ENCODE measurements around the gene ZNF496.

- TF ChIP-seq CTCF (IDR thresholded peaks at IDR 0.05) (peak in 1 of 12 donors; percentile 17), POLR2A (IDR thresholded peaks at IDR 0.05) (no peak)
These were observed at the start of gene ZNF496 for GRCh38 chr1:247331525-247332214.
